Ovary (tissue), 10 donors: ENCODE data around the gene L3HYPDH. TPM values are rescaled to one million over a fixed set of nuclear protein-coding genes. Genes with fewer than 3 reads are reported as not detected.

ENCODE experiments used
- DNase-seq, 5 donors: peaks; one replicate each; pipeline ENCODE4 v3.0.0-alpha.2; 2019 to 2020
- H3K27ac ChIP-seq, 2 donors: fragments of 200-600 bp; one replicate each; pipeline versions ENCODE4 v1.5.1 to v1.8.0; 2019 to 2022
- H3K27me3 ChIP-seq: fragments of 200-600 bp; one replicate; pipeline ENCODE4 v1.8.0; 2022
- H3K36me3 ChIP-seq: fragments of 200-600 bp; sonication (generic); one replicate; pipeline ENCODE4 v1.5.1; 2019
- H3K4me1 ChIP-seq: one replicate; pipeline ENCODE4 v1.8.1; 2013; ENCODE audit warnings: mild to moderate bottlenecking, moderate library complexity; ENCODE audit not compliant: insufficient read depth
- H3K4me3 ChIP-seq: fragments of 200-600 bp; sonication (generic); one replicate; pipeline ENCODE4 v1.5.1; 2017
- H3K9me3 ChIP-seq, 2 donors: fragments of 200-600 bp in 1 of 2; sonication (generic) in 1 of 2; one replicate each; pipeline versions ENCODE4 v1.5.1 to v1.8.1; 2013 to 2019; ENCODE audit warnings: mild to moderate bottlenecking in 1 of 2, moderate library complexity in 1 of 2
- CTCF ChIP-seq, 3 donors: fragments of 450-650 bp in 2 of 3; fragments of 200-600 bp in 1 of 3; IDR thresholded peaks; one replicate each; pipeline versions ENCODE4 v1.5.1 to v1.8.0; 2016 to 2022; ENCODE audit warnings: antibody characterized with exemption in 3 of 3, mild to moderate bottlenecking in 1 of 3
- EP300 ChIP-seq: sonication (generic); formaldehyde crosslinking; IDR thresholded peaks from one replicate; pipeline ENCODE4 v1.6.1; 2017; ENCODE audit warnings: antibody characterized with exemption
- POLR2A ChIP-seq: fragments of 450-650 bp; IDR thresholded peaks from one replicate; pipeline ENCODE4 v1.6.1; 2017; ENCODE audit warnings: antibody characterized with exemption, mild to moderate bottlenecking, moderate library complexity
- whole genome bisulfite sequencing, 3 donors: extraction: QIAGEN DNeasy Blood & Tissue Kit in 1 of 3; methylation state at CpG; one replicate each; pipeline versions ENCODE4 v1.1.5 to v1.1.7; 2013 to 2017; 5-methylcytosine and 5-hydroxymethylcytosine counted together
- intact Hi-C, 4 donors: fragments of 100-400 bp; cut with DNase I; formaldehyde crosslinking; loops; one replicate each; pipeline versions ENCODE4 v1.11.0 to v1.15.1; 2022 to 2023
- long read RNA-seq, 3 donors: library from polyadenylated mRNA in 2 of 3; unstranded in 2 of 3; transcript quantifications; one replicate each; pipeline ENCODE4 v2.0.0 and lab custom pipeline, GENCODE V29; 2021 to 2026
- polyA plus RNA-seq, 2 donors: library from polyadenylated mRNA; stranded (reverse); fragments of 200-250 nt in 1 of 2; fragments of 350-450 nt in 1 of 2; fragmentation: Illumina TruSeq in 1 of 2; extraction: RNeasy Lipid Tissue Mini Kit (QIAGEN cat#74804) in 1 of 2; gene quantifications; one replicate each; pipeline ENCODE4 v1.2.3, GENCODE V29; 2013 to 2014
- total RNA-seq, 7 donors: library from RNA; depleted of rRNA in 2 of 7; stranded (reverse); fragments of >200 nt in 2 of 7; fragmentation: NEBNext Ultra II Directional in 3 of 7; extraction: Animal tissue kit (Norgen Biotek cat#: 25700) in 3 of 7; gene quantifications; one replicate each; pipeline versions ENCODE4 v1.1.0 to v1.2.4, GENCODE V29; 2016 to 2023
- donor health status: DM: no; HTN: no; CAD: no; lungs with moderate emphysema.
- donor health status: DM: no; HTN: no; CAD: no.
- donor health status: Bipolar disorder and iron deficiency.
- donor health status: DM: yes; HTN: yes; CAD: no.
- donor health status: DM: no; HTN: no; CAD: no.
- donor health status: DM: yes; HTN: yes; CAD: no.

Gene L3HYPDH
- total RNA-seq (10 to 100 TPM; 21.4 to 52.8 (median 31.9) TPM), polyA plus RNA-seq (10 to 100 TPM; 17.2 to 31.2 TPM)
- long read RNA-seq, donor 1, transcript L3HYPDH-201 (5 exons, 1,527 nt), result major isoform, 26 of 48 reads
- long read RNA-seq, donor 1, partial matches to known transcripts, result 6 of 48 reads
- long read RNA-seq, donor 1, other reads (novel, unspliced or antisense), result 12 of 48 reads
- long read RNA-seq, donor 2, partial matches to known transcripts, result 0 of 3 reads
- long read RNA-seq, donor 2, other reads (novel, unspliced or antisense), result 0 of 3 reads
- long read RNA-seq, donor 3, transcript L3HYPDH-205 (4 exons, 758 nt), result minor isoform, 5 of 34 reads
- long read RNA-seq, donor 3, transcript L3HYPDH-201 (5 exons, 1,527 nt), result major isoform, 11 of 34 reads
- long read RNA-seq, donor 3, partial matches to known transcripts, result 3 of 34 reads
- long read RNA-seq, donor 3, other reads (novel, unspliced or antisense), result 15 of 34 reads

GRCh38 chr14:59483819-59484638 lies at the start of gene L3HYPDH, which contains the start of gene JKAMP:
Gene L3HYPDH (minus strand): TSS chr14:59484408. CDS start chr14:59484316, 92 bp downstream.
Gene JKAMP (plus strand): TSS chr14:59484517. CDS start chr14:59484590, 73 bp downstream.
- TF ChIP-seq CTCF (IDR thresholded peaks at IDR 0.05), result peak; percentile 63 to 72 (median 65)
- TF ChIP-seq EP300, result no peak
- peak; percentile 74 for TF ChIP-seq POLR2A
- Histone ChIP-seq H3K9me3 (no peaks in the 10 kb centered on the region), H3K36me3 (no peaks in the 10 kb centered on the region), H3K4me3 (peak within 1 kb of the TSS; percentile 72), H3K27ac (peak within 1 kb of the TSS; percentile 54 to 83), H3K4me1 (peaks cover 18% of the 10 kb centered on the region), H3K27me3 (no peaks in the 10 kb centered on the region)
- intact Hi-C loops, result no loop called here
- peak; percentile 96 to 99 (median 98) for DNase-seq
- WGBS, 3 donors, result 0% methylated on average over 64 to 92 of the region's 92 CpGs

- WGBS, 3 donors, result 89 to 100% (median 91%) methylated on average over 1 of the region's 1 CpG
- intact Hi-C loops, result no loop called here
These were observed 48.2 kb upstream of the L3HYPDH start for GRCh38 chr14:59532419-59532818.

GRCh38 chr14:59530349-59530748 lies 46.1 kb upstream of the L3HYPDH start:
- H3K4me1 ChIP-seq, result no peaks in the 10 kb centered on the region
- H3K4me3 ChIP-seq, result no peak overlapping the region
- no peak for TF ChIP-seq EP300
- TF ChIP-seq POLR2A, result no peak
- TF ChIP-seq CTCF (IDR thresholded peaks at IDR 0.05), result no peak
- no peak for DNase-seq
- no peaks in the 10 kb centered on the region for H3K9me3 ChIP-seq
- intact Hi-C loops, result no loop called here
- no peak overlapping the region for H3K27ac ChIP-seq
- H3K36me3 ChIP-seq, result no peaks in the 10 kb centered on the region
- H3K27me3 ChIP-seq, result no peaks in the 10 kb centered on the region

More at GRCh38 chr14:59532419-59532818, 48.2 kb upstream of the L3HYPDH start:
- no peak for DNase-seq
- no peaks in the 10 kb centered on the region for H3K9me3 ChIP-seq
- no peak overlapping the region for H3K27ac ChIP-seq
- H3K36me3 ChIP-seq, result no peaks in the 10 kb centered on the region
- no peaks in the 10 kb centered on the region for H3K27me3 ChIP-seq
- no peak for TF ChIP-seq CTCF (IDR thresholded peaks at IDR 0.05)
- no peak for TF ChIP-seq EP300
- TF ChIP-seq POLR2A, result no peak
- no peaks in the 10 kb centered on the region for H3K4me1 ChIP-seq
- H3K4me3 ChIP-seq, result no peak overlapping the region

- 71 to 90% (median 76%) methylated on average over 2 of the region's 2 CpGs for WGBS, 3 donors
- no peak overlapping the region for H3K27ac ChIP-seq
- DNase-seq, result no peak
- TF ChIP-seq EP300, result no peak
- no peak for TF ChIP-seq POLR2A
- TF ChIP-seq CTCF (IDR thresholded peaks at IDR 0.05), result no peak
- H3K36me3 ChIP-seq, result no peaks in the 10 kb centered on the region
- H3K4me3 ChIP-seq, result no peak overlapping the region
- intact Hi-C loops, result no loop called here
- H3K27me3 ChIP-seq, result no peaks in the 10 kb centered on the region
- H3K9me3 ChIP-seq, result no peaks in the 10 kb centered on the region
- H3K4me1 ChIP-seq, result no peaks in the 10 kb centered on the region
These were observed 45.0 kb upstream of the L3HYPDH start for GRCh38 chr14:59529189-59529588.
